ENCODE measurements around the gene PIGU. TPM values are rescaled to one million over a fixed set of nuclear protein-coding genes. Genes with fewer than 3 reads are reported as not detected.
A peak's percentile ranks its signal among the peaks of the same experiment; 100 is the strongest.

PIGU gene
- total RNA-seq, 1 experiment from 2014 or later = 32.8 TPM

- whole genome bisulfite sequencing (ENCODE audit: extremely low coverage, insufficient read length, low lambda C conversion rate) = no CpG with 5 or more reads among the region's 11 CpGs
- Histone ChIP-seq H4K5ac (ENCODE audit: insufficient read length, low read depth, low read length) (no peak overlapping the region), H3K9me3 (ENCODE audit: control insufficient read depth, low read depth, low read length) (no peaks in the 10 kb centered on the region), H3K79me1 (ENCODE audit: insufficient read depth, low read depth, low read length, poor library complexity, severe bottlenecking) (no peaks in the 10 kb centered on the region), H4K91ac (ENCODE audit: insufficient read length, low read depth, low read length) (no peak overlapping the region), H2BK12ac (ENCODE audit: insufficient read length, low read depth, low read length) (no peak overlapping the region), H3K23ac (ENCODE audit: insufficient read length, low read depth, low read length) (no peak overlapping the region), H2BK120ac (ENCODE audit: low read depth, low read length, poor library complexity, severe bottlenecking) (no peak overlapping the region), H3K9ac (ENCODE audit: extremely low read depth, insufficient read length, low read length) (no peak overlapping the region), H2BK20ac (ENCODE audit: low read depth, low read length, poor library complexity, severe bottlenecking) (no peak overlapping the region), H3K79me2 (ENCODE audit: insufficient read depth, low read length) (no peaks in the 10 kb centered on the region), H2AK5ac (ENCODE audit: insufficient read length, low read length) (no peak overlapping the region), H2BK5ac (ENCODE audit: insufficient read length, low read length) (no peak overlapping the region), H3K4ac (ENCODE audit: low read depth, low read length) (no peak overlapping the region), H3T11ph (ENCODE audit: low read length) (no peak overlapping the region), H2AFZ (ENCODE audit: low read length) (no peak overlapping the region), H2BK15ac (ENCODE audit: low read depth, low read length) (no peak overlapping the region), H3K27ac (ENCODE audit: insufficient read length, low read depth, low read length) (no peak overlapping the region), H4K8ac (replicated peaks; ENCODE audit: insufficient read length, low read depth, low read length) (no peak overlapping the region), H3K4me1 (ENCODE audit: insufficient read depth, low read length) (no peaks in the 10 kb centered on the region), H3K18ac (ENCODE audit: insufficient read length, low read depth, low read length) (no peak overlapping the region), H3K27me3 (ENCODE audit: insufficient read depth, low read length) (no peaks in the 10 kb centered on the region), H3K14ac (ENCODE audit: insufficient read depth, low read length) (no peak overlapping the region), H3K23me2 (ENCODE audit: insufficient read length, low read depth, low read length, poor library complexity, severe bottlenecking) (no peaks in the 10 kb centered on the region), H4K20me1 (ENCODE audit: control insufficient read depth, insufficient read depth, insufficient read length) (no peaks in the 10 kb centered on the region), H3K56ac (ENCODE audit: insufficient read length, low read depth, low read length) (no peak overlapping the region), H3K4me2 (ENCODE audit: insufficient read depth, insufficient read length, low read length) (no peak overlapping the region)
- TF ChIP-seq CTCF (conservative IDR thresholded peaks at IDR 0.05) = no peak
- no peak for DNase-seq
- Mint-ChIP-seq H3K9me3 (no peaks in the 10 kb centered on the region), H3K27me3 (ENCODE audit: low read depth) (no peaks in the 10 kb centered on the region; the same call in 1 of the 2 replicates), H3K4me3 (no peak overlapping the region), H3K4me1 (no peaks in the 10 kb centered on the region), H3K27ac (peak overlapping the region in 2 of 3 experiments; percentile 60 to 74; a peak in 2 of 7 replicates), H3K36me3 (ENCODE audit: insufficient read depth in 1 of 3, low read depth in 3 of 3) (peaks cover 0 to 15% (median 6%) of the 10 kb centered on the region in 3 experiments; a peak in 4 of 7 replicates)
Measured at GRCh38 chr20:34581341-34582184, 95.3 kb downstream of the PIGU start.
